ENCODE results near the gene ZYX. TPM values are rescaled to one million over a fixed set of nuclear protein-coding genes. Genes with fewer than 3 reads are reported as not detected.

ZYX gene
- polyA plus RNA-seq, 1 experiment = 32.6 TPM

GRCh38 chr7:143383642-143383957 lies 2.5 kb downstream of the ZYX start:
- POLR2A ChIA-PET = interaction anchor here (1.2 to 6.2 kb wide), 4 partner anchors 8 to 38 kb away, joined by 3 to 83 read pairs (median 8); no protein-coding TSS in a partner anchor
- no peaks in the 10 kb centered on the region; the same call in 1 of the 2 replicates for H3K9me3 ChIP-seq (ENCODE audit: control insufficient read depth, insufficient read depth, low read length)
- CTCF ChIA-PET = interaction anchor here (0.9 to 2.2 kb wide), 4 partner anchors 21 to 169 kb away, joined by 3 to 10 read pairs (median 4); no protein-coding TSS in a partner anchor
- no peaks in the 10 kb centered on the region for H3K27me3 ChIP-seq (ENCODE audit: control insufficient read depth, insufficient read depth, low read length)
- peak overlapping the region; percentile 39 for H3K27ac ChIP-seq (ENCODE audit: low read depth, low read length)
- TF ChIP-seq CTCF (IDR thresholded peaks at IDR 0.05; ENCODE audit: low read depth, low read length) = no peak
- peak overlapping the region; percentile 93 for H3K4me3 ChIP-seq (ENCODE audit: low read depth, low read length)
- no peak for DNase-seq (ENCODE audit: low read depth, low spot score)

GRCh38 chr7:143384148-143384547 lies 3.0 kb downstream of the ZYX start:
- peak overlapping the region; percentile 93 for H3K4me3 ChIP-seq (ENCODE audit: low read depth, low read length)
- H3K27me3 ChIP-seq (ENCODE audit: control insufficient read depth, insufficient read depth, low read length) = no peaks in the 10 kb centered on the region
- H3K27ac ChIP-seq (ENCODE audit: low read depth, low read length) = peak overlapping the region; percentile 31
- ChIA-PET CTCF (interaction anchor here (0.9 to 2.2 kb wide), 4 partner anchors 21 to 169 kb away, joined by 3 to 10 read pairs (median 4); no protein-coding TSS in a partner anchor), POLR2A (interaction anchor here (0.6 to 6.2 kb wide), 6 partner anchors 7 to 96 kb away, joined by 3 to 83 read pairs (median 4); partner anchors contain the start of gene CASP2)
- TF ChIP-seq CTCF (IDR thresholded peaks at IDR 0.05; ENCODE audit: low read depth, low read length) = no peak
- H3K9me3 ChIP-seq (ENCODE audit: control insufficient read depth, insufficient read depth, low read length) = no peaks in the 10 kb centered on the region; the same call in 1 of the 2 replicates
- DNase-seq (ENCODE audit: low read depth, low spot score) = no peak

DNA sequence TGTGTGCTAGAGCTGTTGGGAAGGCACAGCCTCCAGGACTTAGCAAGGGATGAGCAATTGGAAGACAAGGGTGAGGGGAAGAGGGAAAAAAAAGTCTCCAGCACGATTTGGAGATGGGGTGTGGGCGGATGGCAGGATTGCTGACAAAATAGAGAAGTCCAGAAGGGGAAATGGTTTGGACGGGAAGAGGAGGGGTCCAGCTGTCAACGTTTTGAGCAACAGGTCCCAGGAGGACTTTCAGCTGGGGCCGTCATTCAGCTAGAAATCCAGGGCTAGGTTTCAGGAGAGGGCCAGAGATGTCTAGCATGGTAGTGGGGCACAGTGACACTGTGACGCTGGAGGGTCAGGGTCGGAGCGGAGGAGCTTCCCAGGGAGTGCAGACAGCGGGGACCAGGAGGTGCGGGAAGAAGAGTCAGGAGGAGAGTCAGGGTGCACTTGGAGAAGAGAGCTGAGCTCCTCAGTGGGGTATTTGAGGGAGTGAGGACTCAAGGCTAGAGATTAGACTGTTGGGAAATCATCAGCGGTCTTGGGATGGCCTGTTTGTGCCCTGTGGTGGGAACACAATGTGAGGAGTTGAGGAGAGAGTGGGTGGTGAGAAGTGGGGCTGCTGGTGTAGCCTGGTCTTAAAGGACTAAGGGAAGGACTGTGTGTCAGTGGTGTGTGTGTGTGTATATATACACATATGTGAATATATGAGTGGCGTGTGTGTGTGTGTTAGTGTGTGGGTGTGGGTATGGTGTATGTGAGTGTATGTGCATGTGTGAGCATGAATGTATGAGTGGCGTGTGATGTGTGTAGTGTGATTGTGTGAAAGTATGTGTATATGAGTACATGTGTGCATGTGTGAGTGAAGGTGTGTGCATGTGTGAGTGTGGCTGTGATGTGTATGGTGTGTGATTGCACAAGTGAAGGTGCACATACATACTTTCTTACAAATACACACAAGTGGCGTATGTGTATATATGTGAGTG lies 3.8 kb downstream of the ZYX start:
- H3K27ac ChIP-seq (ENCODE audit: low read depth, low read length) = peak overlapping the region; percentile 31
- TF ChIP-seq CTCF (IDR thresholded peaks at IDR 0.05; ENCODE audit: low read depth, low read length) = no peak
- POLR2A ChIA-PET = interaction anchor here (0.6 to 6.2 kb wide), 7 partner anchors 7 to 97 kb away, joined by 3 to 83 read pairs (median 5); partner anchors contain the start of gene CASP2
- no peaks in the 10 kb centered on the region for H3K27me3 ChIP-seq (ENCODE audit: control insufficient read depth, insufficient read depth, low read length)
- CTCF ChIA-PET = interaction anchor here (0.9 to 2.2 kb wide), 4 partner anchors 20 to 170 kb away, joined by 3 to 10 read pairs (median 4); no protein-coding TSS in a partner anchor
- no peaks in the 10 kb centered on the region; the same call in 1 of the 2 replicates for H3K9me3 ChIP-seq (ENCODE audit: control insufficient read depth, insufficient read depth, low read length)
- no peak for DNase-seq (ENCODE audit: low read depth, low spot score)
- peak overlapping the region; percentile 93 for H3K4me3 ChIP-seq (ENCODE audit: low read depth, low read length)

GRCh38 chr7:143385891-143386781 lies 5.0 kb downstream of the ZYX start:
- Histone ChIP-seq H3K4me3 (ENCODE audit: low read depth, low read length) (peak overlapping the region; percentile 45), H3K27me3 (ENCODE audit: control insufficient read depth, insufficient read depth, low read length) (no peaks in the 10 kb centered on the region), H3K27ac (ENCODE audit: low read depth, low read length) (no peak overlapping the region), H3K9me3 (ENCODE audit: control insufficient read depth, insufficient read depth, low read length) (no peaks in the 10 kb centered on the region; the same call in 1 of the 2 replicates)
- no peak for TF ChIP-seq CTCF (IDR thresholded peaks at IDR 0.05; ENCODE audit: low read depth, low read length)
- ChIA-PET POLR2A (interaction anchor here (1.1 kb wide), 1 partner anchor 21 kb away, joined by 11 read pairs; no protein-coding TSS in a partner anchor), CTCF (interaction anchor here (1.1 kb wide), 1 partner anchor 146 kb away, joined by 3 read pairs; no protein-coding TSS in a partner anchor)
- no peak for DNase-seq (ENCODE audit: low read depth, low spot score)
